AG04450 (cell line): ENCODE results near the gene SLC12A7. TPM values are rescaled to one million over a fixed set of nuclear protein-coding genes. Genes with fewer than 3 reads are reported as not detected.

Experiments used
- CTCF ChIA-PET: fragments of 300-600, 350-600 bp; formaldehyde crosslinking; extraction: SDS; loops from one replicate; lab custom pipeline; 2022; ENCODE audit warnings: antibody characterized with exemption, inconsistent platforms; lab: Charles Lee
- POLR2A ChIA-PET: fragments of 350-600 bp; formaldehyde crosslinking; extraction: SDS; loops from one replicate; lab custom pipeline; 2021; ENCODE audit warnings: antibody characterized with exemption, inconsistent platforms; lab: Yijun Ruan, JAX
- DNase-seq: peaks from one replicate; pipeline ENCODE4 v3.0.0-alpha.2; 2011; ENCODE audit warnings: low read depth, low spot score
- H3K27ac ChIP-seq: one replicate; pipeline ENCODE4 v1.5.1; 2012; ENCODE audit warnings: low read depth, low read length, control low read depth
- H3K27me3 ChIP-seq: one replicate; pipeline ENCODE4 v1.6.0; 2012; ENCODE audit warnings: low read length; ENCODE audit not compliant: control insufficient read depth, insufficient read depth
- H3K4me3 ChIP-seq: 2 replicates; pipeline ENCODE4 v1.5.1; 2011; ENCODE audit warnings: mild to moderate bottlenecking, low read depth, low read length, control low read depth
- H3K9me3 ChIP-seq: 2 replicates; pipeline ENCODE4 v1.5.1; 2012; ENCODE audit warnings: low read length; ENCODE audit not compliant: control insufficient read depth, insufficient read depth
- CTCF ChIP-seq: IDR thresholded peaks from 2 replicates; pipeline ENCODE4 v1.5.1; 2011; ENCODE audit warnings: low read depth, low read length, control low read depth, inconsistent platforms
- polyA plus RNA-seq: library from polyadenylated mRNA; depleted of rRNA; stranded (reverse); fragments of >200 nt; gene quantifications from 2 replicates; pipeline ENCODE4 v1.2.3, GENCODE V29; 2011

SLC12A7 gene
- polyA plus RNA-seq, 1 experiment, result 0.56 TPM

GRCh38 chr5:1153428-1153827 lies 41.6 kb upstream of the SLC12A7 start:
- Histone ChIP-seq H3K27ac (no peak overlapping the region), H3K9me3 (peaks cover 11% of the 10 kb centered on the region), H3K27me3 (peaks cover 18% of the 10 kb centered on the region), H3K4me3 (no peak overlapping the region)
- ChIA-PET CTCF (no interaction called here), POLR2A (no interaction called here)
- TF ChIP-seq CTCF, result no peak
- DNase-seq, result no peak

DNA sequence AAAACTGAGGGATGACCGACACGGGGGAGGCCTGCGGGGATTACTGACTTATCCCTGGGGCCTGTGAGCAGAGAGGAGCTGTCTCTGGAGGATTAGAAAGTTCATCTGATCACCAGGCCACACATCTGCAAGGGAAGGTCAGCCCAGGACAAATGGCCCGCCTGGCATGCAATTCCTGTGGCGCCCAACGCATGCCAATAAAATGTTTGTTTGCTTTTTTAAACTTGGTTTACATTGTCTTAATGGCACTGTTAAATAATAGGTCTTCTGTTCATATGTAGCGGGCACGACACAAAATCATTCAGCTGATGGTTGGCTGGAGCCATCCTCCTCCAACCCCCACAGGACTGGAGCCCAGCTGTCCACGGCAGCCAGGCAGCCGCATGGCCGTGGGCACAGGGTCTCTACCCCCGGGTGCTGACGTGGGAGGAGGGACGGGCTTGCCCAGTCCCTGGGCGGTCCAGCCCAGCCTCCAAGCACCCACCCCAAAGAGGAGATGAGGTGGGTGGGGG lies 41.0 kb upstream of the SLC12A7 start:
- H3K9me3 ChIP-seq, result peaks cover 11% of the 10 kb centered on the region
- H3K4me3 ChIP-seq, result no peak overlapping the region
- peaks cover 18% of the 10 kb centered on the region for H3K27me3 ChIP-seq
- no peak for DNase-seq
- ChIA-PET CTCF (no interaction called here), POLR2A (no interaction called here)
- TF ChIP-seq CTCF, result no peak
- H3K27ac ChIP-seq, result no peak overlapping the region

DNA sequence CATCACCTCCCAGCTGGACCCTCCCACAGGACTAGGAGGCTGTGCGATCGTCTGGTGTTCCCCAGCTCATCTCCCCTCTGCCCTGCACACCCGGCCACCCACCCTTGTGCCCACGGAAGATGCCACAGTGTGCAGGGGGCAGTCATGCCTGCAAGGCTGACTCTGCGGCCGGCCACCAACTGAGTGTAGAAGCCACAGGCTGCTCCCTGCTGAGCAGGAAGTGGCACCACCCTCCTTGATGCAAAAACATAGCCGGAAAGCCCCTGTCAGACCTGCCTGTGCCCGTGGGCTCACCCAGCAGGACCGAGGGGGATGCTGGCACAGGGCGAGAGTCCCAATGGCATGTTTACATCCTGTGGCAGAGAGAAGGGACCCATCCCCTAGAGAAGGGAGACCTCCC lies 40.3 kb upstream of the SLC12A7 start:
- H3K27me3 ChIP-seq, result peaks cover 18% of the 10 kb centered on the region
- no peak for TF ChIP-seq CTCF
- peaks cover 11% of the 10 kb centered on the region for H3K9me3 ChIP-seq
- H3K4me3 ChIP-seq, result no peak overlapping the region
- no peak overlapping the region for H3K27ac ChIP-seq
- DNase-seq, result no peak
- ChIA-PET POLR2A (no interaction called here), CTCF (no interaction called here)

DNA sequence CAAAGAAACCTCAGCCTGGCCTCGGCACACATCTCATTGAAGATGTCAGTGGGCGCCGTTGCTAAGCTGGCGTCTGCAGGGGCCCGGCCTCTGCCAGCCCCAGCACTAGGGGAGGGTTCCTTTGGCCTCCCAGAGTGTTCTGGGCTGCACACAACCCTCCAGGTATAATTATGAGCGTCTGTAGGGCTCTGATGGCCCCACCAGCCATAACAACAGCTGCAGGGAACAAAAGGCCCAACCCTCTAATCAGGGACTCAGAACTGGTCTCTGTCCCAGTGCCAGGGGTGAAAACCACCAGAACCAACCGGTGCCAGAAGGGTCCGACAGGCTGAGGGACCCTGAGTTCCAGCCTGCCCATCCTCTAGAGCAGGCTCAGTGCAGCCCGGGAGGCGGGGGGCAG lies 39.5 kb upstream of the SLC12A7 start:
- ChIA-PET CTCF (no interaction called here), POLR2A (no interaction called here)
- peaks cover 4% of the 10 kb centered on the region; the same call in 1 of the 2 replicates for H3K9me3 ChIP-seq
- DNase-seq, result no peak
- TF ChIP-seq CTCF, result no peak
- H3K27ac ChIP-seq, result no peak overlapping the region
- no peak overlapping the region for H3K4me3 ChIP-seq
- H3K27me3 ChIP-seq, result peaks cover 17% of the 10 kb centered on the region

GRCh38 chr5:1150866-1151265 lies 39.0 kb upstream of the SLC12A7 start:
- no peak for TF ChIP-seq CTCF
- Histone ChIP-seq H3K27ac (no peak overlapping the region), H3K9me3 (no peaks in the 10 kb centered on the region), H3K4me3 (no peak overlapping the region), H3K27me3 (peaks cover 12% of the 10 kb centered on the region)
- no peak for DNase-seq
- CTCF ChIA-PET, result interaction anchor here (0.8 kb wide), 2 partner anchors 9 to 495 kb away, joined by 3 read pairs; no protein-coding TSS in a partner anchor
- POLR2A ChIA-PET, result no interaction called here
